Kidney (tissue), 14 donors: Measurements from ENCODE around the gene LHPP. TPM values are rescaled to one million over a fixed set of nuclear protein-coding genes. Genes with fewer than 3 reads are reported as not detected.
A peak's percentile ranks its signal among the peaks of the same experiment; 100 is the strongest.

ENCODE experiments used
- DNase-seq, 5 donors: peaks; one replicate each; pipeline ENCODE4 v3.0.0-alpha.2; 2013 to 2020
- FAIRE-seq: peaks from 2 replicates; lab custom pipeline; 2012; peaks lifted over from hg19 to GRCh38; lab: Jason Lieb, UNC
- H3K27ac ChIP-seq, 2 donors: one replicate each; pipeline ENCODE4 v1.7.0; 2013; ENCODE audit warnings: low read depth in 2 of 2, low read length in 2 of 2, inconsistent platforms in 1 of 2
- H3K27me3 ChIP-seq: one replicate; pipeline ENCODE4 v1.7.1; 2013; ENCODE audit warnings: low read length, inconsistent platforms; ENCODE audit not compliant: control insufficient read depth, insufficient read depth
- H3K36me3 ChIP-seq, 3 donors: one replicate each; pipeline versions ENCODE4 v1.7.0 to v1.7.1; 2013; ENCODE audit warnings: low read length in 3 of 3, control low read depth in 1 of 3, inconsistent platforms in 1 of 3; ENCODE audit not compliant: insufficient read depth in 3 of 3, control insufficient read depth in 2 of 3
- H3K4me1 ChIP-seq, 3 donors: one replicate each; pipeline versions ENCODE4 v1.7.0 to v1.7.1; 2013; ENCODE audit warnings: low read length in 3 of 3, inconsistent platforms in 1 of 3, low read depth in 1 of 3; ENCODE audit not compliant: control insufficient read depth in 2 of 3, insufficient read depth in 2 of 3
- H3K4me3 ChIP-seq, 3 donors: one replicate each; pipeline versions ENCODE4 v1.7.0 to v1.8.1; 2013; ENCODE audit warnings: low read length in 3 of 3, control low read depth in 1 of 3, inconsistent platforms in 1 of 3
- H3K9ac ChIP-seq, 3 donors: one replicate each; pipeline versions ENCODE4 v1.7.0 to v1.7.1; 2013; ENCODE audit warnings: low read length in 3 of 3, control low read depth in 1 of 3, inconsistent platforms in 1 of 3
- H3K9me3 ChIP-seq, 3 donors: one replicate each; pipeline versions ENCODE4 v1.7.0 to v1.7.1; 2013; ENCODE audit warnings: low read length in 3 of 3, control low read depth in 1 of 3, inconsistent platforms in 1 of 3; ENCODE audit not compliant: control insufficient read depth in 2 of 3, insufficient read depth in 1 of 3
- CTCF ChIP-seq: IDR thresholded peaks from 3 replicates; pipeline ENCODE4 v1.5.1; 2012; ENCODE audit warnings: mild to moderate bottlenecking, moderate library complexity, borderline replicate concordance; ENCODE audit not compliant: insufficient read depth; ENCODE audit errors: extremely low read depth
- intact Hi-C: fragments of 100-400 bp; cut with DNase I; formaldehyde crosslinking; loops from one replicate; pipeline ENCODE4 v1.11.1; 2022
- polyA plus RNA-seq: library from polyadenylated mRNA; stranded (reverse); fragments of 350-450 nt; fragmentation: Illumina TruSeq; extraction: RNeasy Lipid Tissue Mini Kit (QIAGEN cat#74804); gene quantifications from one replicate; pipeline ENCODE4 v1.2.3, GENCODE V29; 2014; ENCODE audit warnings: low read depth, low replicate concordance; ENCODE audit not compliant: insufficient read depth
- total RNA-seq: library from RNA; stranded (reverse); fragmentation: NEBNext Ultra II Directional; extraction: Animal tissue kit (Norgen Biotek cat#: 25700); gene quantifications from one replicate; pipeline ENCODE4 v1.2.1, GENCODE V29; 2021
- donor health status: control.
- donor health status: control.
- donor health status: control.
- donor health status: control.
- donor health status: control.
- donor health status: DM: yes; HTN: yes; CAD: no.
- donor health status: Normal renal cell carcinoma (clear cell type).

LHPP gene
- total and polyA plus RNA-seq, 2 donors from 2014 or later, result 16.6 to 52.5 TPM

- Histone ChIP-seq H3K27me3 (no peaks in the 10 kb centered on the region), H3K4me3 (no peak overlapping the region), H3K27ac (no peak overlapping the region), H3K9me3 (no peaks in the 10 kb centered on the region), H3K4me1 (no peaks in the 10 kb centered on the region), H3K9ac (no peak overlapping the region), H3K36me3 (peaks cover 0 to 3% (median 0%) of the 10 kb centered on the region in 3 donors)
- no peak for DNase-seq
- no peak for TF ChIP-seq CTCF
- intact Hi-C loops, result no loop called here
- no peak for FAIRE-seq
Observed at GRCh38 chr10:124517461-124517860, 55.8 kb downstream of the LHPP start.

- H3K27ac ChIP-seq, result no peak overlapping the region
- intact Hi-C loops, result no loop called here
- no peak for TF ChIP-seq CTCF
- H3K4me3 ChIP-seq, result no peak overlapping the region
- FAIRE-seq (no peak), DNase-seq (peak in 1 of 5 donors; percentile 25)
- peaks cover 0 to 4% (median 0%) of the 10 kb centered on the region in 3 donors for H3K4me1 ChIP-seq
- no peak overlapping the region for H3K9ac ChIP-seq
- peaks cover 0 to 3% (median 0%) of the 10 kb centered on the region in 3 donors for H3K36me3 ChIP-seq
- no peaks in the 10 kb centered on the region for H3K9me3 ChIP-seq
- no peaks in the 10 kb centered on the region for H3K27me3 ChIP-seq
Observed at GRCh38 chr10:124517931-124518330, 56.3 kb downstream of the LHPP start.

GRCh38 chr10:124518366-124518765, 56.7 kb downstream of the LHPP start:
- Histone ChIP-seq H3K4me3 (no peak overlapping the region), H3K27ac (no peak overlapping the region), H3K27me3 (no peaks in the 10 kb centered on the region), H3K36me3 (peaks cover 0 to 3% (median 0%) of the 10 kb centered on the region in 3 donors), H3K9me3 (no peaks in the 10 kb centered on the region), H3K4me1 (peaks cover 0 to 7% (median 3%) of the 10 kb centered on the region in 3 donors), H3K9ac (no peak overlapping the region)
- TF ChIP-seq CTCF, result no peak
- intact Hi-C loops, result no loop called here
- FAIRE-seq, result no peak
- DNase-seq, result peak in 1 of 5 donors; percentile 54
